ENCODE data around the gene B4GALT5.
"Not testable (repeated sequence)": the region's sequence is repeated elsewhere in the genome, so short reads cannot be mapped to it uniquely, and the experiment has no call there.

The B4GALT5 gene, protein sequence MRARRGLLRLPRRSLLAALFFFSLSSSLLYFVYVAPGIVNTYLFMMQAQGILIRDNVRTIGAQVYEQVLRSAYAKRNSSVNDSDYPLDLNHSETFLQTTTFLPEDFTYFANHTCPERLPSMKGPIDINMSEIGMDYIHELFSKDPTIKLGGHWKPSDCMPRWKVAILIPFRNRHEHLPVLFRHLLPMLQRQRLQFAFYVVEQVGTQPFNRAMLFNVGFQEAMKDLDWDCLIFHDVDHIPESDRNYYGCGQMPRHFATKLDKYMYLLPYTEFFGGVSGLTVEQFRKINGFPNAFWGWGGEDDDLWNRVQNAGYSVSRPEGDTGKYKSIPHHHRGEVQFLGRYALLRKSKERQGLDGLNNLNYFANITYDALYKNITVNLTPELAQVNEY

DNA sequence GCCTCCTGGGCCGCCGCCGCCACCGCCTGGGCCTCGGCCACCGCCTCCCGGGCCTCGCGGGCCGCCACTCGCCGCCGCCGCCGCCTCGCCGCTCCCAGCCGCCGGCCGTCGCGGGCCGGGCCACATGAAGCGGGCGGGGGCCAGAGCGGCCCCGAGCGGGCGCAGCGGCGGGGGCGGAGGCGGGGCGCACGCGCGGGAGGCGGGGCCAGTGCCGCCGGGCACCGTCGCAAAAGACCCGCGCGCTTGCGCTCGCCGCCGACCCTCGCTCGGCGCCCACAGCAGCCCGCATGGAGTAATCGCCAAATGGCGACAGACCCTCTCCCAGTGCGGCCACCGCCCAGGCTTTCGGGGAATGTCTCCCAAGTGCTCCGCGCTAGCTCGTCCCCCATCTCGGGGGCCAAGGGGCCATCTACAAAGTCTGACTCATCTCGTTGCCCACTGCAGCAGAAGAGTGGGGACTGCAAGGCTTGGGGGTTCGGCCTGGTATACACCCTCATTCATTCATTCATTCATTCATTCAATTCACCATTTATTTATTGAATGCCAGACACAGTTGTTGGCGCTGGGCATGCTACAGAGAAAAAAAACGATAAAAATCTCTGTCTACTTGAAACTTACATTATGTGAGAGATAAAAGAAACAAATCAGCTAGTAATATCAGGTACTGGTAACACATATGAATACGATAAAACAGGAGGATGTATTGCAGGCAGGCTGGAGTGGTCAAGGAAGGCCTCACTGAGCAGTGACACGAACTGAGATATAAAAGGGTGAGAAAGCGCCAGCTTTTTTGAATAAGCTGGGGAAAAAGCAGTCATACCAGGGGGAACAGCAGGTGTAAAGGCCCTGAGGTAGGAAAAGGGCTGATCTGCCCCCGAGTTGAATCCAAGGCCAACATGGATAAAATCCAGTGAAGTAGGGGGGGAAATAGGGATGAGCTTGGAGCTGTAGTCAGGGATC lies at the start of gene B4GALT5:
TSS of gene B4GALT5 (minus strand) at position 126 of the 960 bp plus-strand sequence. CDS start 188 bp downstream, outside the sequence.
- H3K4me3 Mint-ChIP-seq: peak within 1 kb of the TSS; percentile 89
- no peaks in the 10 kb centered on the region for H3K9me3 Mint-ChIP-seq
- H3K4me1 Mint-ChIP-seq (ENCODE audit: low read depth): peaks cover 34% of the 10 kb centered on the region
- H3K27ac Mint-ChIP-seq: peak within 1 kb of the TSS; percentile 86
- H3K36me3 Mint-ChIP-seq (ENCODE audit: low read depth): peaks cover 2% of the 10 kb centered on the region
- H3K27me3 Mint-ChIP-seq (ENCODE audit: low read depth): no peaks in the 10 kb centered on the region
- DNase-seq (ENCODE audit: low spot score): peak; percentile 77

DNA sequence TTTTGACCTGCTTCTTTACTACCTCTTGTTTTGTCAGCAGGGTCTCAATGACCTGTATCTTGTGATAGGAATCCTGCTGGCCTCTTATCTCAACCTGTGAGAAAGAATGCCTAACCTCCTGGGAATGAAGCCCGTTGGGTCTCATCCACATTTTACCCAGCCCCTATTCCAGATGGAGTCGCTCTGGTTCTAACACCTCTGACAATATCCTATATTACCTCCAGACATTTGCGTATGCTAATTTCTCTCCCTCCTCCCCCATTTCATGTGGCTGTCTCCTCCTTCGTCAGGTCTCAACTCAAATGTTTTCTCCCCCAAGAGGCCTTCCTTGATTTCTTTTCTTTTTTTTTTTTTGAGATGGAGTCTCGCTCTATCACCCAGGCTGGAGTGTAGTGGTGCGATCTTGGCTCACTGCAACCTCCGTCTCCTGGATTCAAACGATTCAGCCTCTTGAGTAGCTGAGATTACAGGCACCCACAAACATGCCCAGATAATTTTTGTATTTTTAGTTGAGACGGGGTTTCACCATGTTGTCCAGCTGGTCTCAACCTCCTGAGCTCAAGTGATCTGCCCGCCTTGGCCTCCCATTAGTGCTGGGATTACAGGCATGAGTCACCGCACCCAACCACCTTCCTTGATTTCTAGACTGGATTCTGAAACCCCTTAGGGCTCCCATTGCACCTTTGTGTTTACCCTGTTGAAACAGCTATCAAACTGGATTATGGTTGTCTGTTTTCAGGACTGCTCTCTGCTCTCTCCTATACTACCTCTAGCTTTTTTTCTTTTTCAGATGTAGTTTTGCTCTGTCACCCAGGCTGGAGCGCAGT lies 49.5 kb upstream of the B4GALT5 start:
- H3K36me3 Mint-ChIP-seq (ENCODE audit: low read depth): peaks cover 3% of the 10 kb centered on the region
- H3K27me3 Mint-ChIP-seq (ENCODE audit: low read depth): peaks cover 52% of the 10 kb centered on the region
- no peaks in the 10 kb centered on the region for H3K9me3 Mint-ChIP-seq
- DNase-seq (ENCODE audit: low spot score): no peak
- no peak overlapping the region for H3K27ac Mint-ChIP-seq
- H3K4me3 Mint-ChIP-seq: no peak overlapping the region
- peaks cover 17% of the 10 kb centered on the region for H3K4me1 Mint-ChIP-seq (ENCODE audit: low read depth)

DNA sequence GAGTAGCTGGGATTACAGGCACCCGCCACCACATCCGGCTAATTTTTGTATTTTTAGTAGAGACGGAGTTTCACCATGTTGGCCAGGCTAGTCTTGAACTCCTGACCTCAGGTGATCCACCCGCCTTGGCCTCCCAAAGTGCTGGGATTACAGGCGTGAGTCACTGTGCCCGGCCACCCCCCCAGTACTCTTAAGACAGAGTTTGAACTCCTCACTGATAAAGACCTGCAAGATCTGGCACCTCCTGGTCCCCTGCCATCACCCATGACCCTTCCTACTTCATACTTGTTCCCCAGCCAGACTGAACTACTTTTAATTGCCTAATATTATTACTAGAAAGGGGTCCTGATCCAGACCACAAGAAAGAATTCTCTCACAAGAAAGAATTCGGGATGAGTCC lies 48.2 kb upstream of the B4GALT5 start:
- H3K36me3 Mint-ChIP-seq (ENCODE audit: low read depth); DNase-seq (ENCODE audit: low spot score); H3K27ac Mint-ChIP-seq; H3K9me3 Mint-ChIP-seq; H3K4me3 Mint-ChIP-seq; H3K4me1 Mint-ChIP-seq (ENCODE audit: low read depth): not testable (repeated sequence)
- peaks cover 56% of the 10 kb centered on the region for H3K27me3 Mint-ChIP-seq (ENCODE audit: low read depth)

DNA sequence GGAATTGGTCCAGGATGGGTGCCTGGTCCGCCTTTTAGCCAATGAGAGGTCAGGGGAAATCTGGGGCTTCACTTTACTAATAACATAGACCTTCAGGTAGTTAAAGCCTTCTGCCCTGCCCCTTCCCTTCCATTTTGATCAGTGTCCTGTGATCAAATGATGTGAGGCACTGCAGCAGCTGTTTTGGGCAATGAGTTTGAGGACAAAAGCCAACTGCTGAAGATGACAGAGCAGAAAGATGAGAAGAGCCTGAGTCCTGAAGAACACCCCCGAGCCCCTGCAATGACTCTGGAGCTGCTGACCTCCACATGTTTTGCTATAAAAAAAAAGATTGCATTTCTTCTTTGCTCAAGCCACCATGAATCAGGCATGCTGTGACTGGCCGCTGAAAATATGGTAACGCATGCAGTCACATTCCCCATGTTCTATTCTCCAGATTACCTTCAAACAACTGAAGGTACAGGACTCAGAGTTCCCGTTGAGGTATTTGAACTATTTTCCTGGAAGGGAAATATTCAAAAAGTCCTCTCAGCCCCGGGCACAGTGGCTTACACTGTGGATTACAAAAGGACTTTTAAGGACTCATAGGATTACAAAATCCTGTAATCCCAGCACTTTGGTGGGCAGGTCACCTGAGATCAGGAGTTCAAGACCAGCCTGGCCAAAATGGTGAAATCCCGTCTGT lies 45.7 kb upstream of the B4GALT5 start:
- no peaks in the 10 kb centered on the region for H3K9me3 Mint-ChIP-seq
- H3K36me3 Mint-ChIP-seq (ENCODE audit: low read depth): no peaks in the 10 kb centered on the region
- peaks cover 66% of the 10 kb centered on the region for H3K27me3 Mint-ChIP-seq (ENCODE audit: low read depth)
- H3K27ac Mint-ChIP-seq: no peak overlapping the region
- no peaks in the 10 kb centered on the region for H3K4me1 Mint-ChIP-seq (ENCODE audit: low read depth)
- no peak overlapping the region for H3K4me3 Mint-ChIP-seq
- no peak for DNase-seq (ENCODE audit: low spot score)

DNA sequence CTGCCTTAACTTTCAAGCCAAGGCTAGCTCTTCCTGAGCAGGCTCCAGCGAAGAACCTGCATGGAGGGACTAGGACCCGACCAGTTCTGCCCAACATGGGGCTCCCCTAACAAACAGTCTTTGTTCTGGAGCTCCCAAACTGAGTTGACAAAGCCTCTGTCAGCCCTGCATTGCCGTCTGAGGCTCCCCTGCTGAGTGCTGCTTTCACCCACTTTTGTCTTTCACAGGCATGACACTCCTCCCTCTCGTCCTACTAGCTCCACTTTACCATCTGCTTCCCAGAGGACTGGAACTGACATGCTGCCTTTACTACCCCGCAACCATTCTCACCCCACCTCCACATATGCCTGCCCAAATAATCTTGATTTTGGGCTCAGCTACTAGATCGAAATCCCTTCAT lies 45.1 kb upstream of the B4GALT5 start:
- Mint-ChIP-seq H3K9me3 (no peaks in the 10 kb centered on the region), H3K4me3 (no peak overlapping the region), H3K4me1 (ENCODE audit: low read depth) (no peaks in the 10 kb centered on the region), H3K36me3 (ENCODE audit: low read depth) (no peaks in the 10 kb centered on the region), H3K27ac (no peak overlapping the region), H3K27me3 (ENCODE audit: low read depth) (peaks cover 68% of the 10 kb centered on the region)
- DNase-seq (ENCODE audit: low spot score): no peak

DNA sequence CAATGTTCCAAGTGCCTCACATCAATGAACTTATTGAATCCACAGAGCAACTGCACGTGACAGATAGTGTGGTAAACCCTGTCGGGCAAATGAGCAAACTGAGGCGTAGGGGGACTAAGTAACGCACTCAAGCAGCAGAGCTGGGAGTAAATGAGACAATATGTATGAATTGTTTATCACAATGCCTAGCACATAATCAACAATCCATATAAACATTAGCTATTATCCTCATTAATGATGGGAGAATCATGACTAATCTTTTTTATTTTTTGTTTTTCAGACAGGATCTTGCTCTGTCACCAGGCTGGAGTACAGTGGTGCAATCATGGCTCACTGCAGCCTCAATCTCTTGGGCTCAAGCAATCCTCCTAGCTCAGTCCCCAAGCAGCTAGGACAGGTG lies 43.9 kb upstream of the B4GALT5 start:
- H3K27ac Mint-ChIP-seq: no peak overlapping the region
- peaks cover 68% of the 10 kb centered on the region for H3K27me3 Mint-ChIP-seq (ENCODE audit: low read depth)
- DNase-seq (ENCODE audit: low spot score): no peak
- no peaks in the 10 kb centered on the region for H3K4me1 Mint-ChIP-seq (ENCODE audit: low read depth)
- H3K9me3 Mint-ChIP-seq: no peaks in the 10 kb centered on the region
- no peak overlapping the region for H3K4me3 Mint-ChIP-seq
- H3K36me3 Mint-ChIP-seq (ENCODE audit: low read depth): no peaks in the 10 kb centered on the region

DNA sequence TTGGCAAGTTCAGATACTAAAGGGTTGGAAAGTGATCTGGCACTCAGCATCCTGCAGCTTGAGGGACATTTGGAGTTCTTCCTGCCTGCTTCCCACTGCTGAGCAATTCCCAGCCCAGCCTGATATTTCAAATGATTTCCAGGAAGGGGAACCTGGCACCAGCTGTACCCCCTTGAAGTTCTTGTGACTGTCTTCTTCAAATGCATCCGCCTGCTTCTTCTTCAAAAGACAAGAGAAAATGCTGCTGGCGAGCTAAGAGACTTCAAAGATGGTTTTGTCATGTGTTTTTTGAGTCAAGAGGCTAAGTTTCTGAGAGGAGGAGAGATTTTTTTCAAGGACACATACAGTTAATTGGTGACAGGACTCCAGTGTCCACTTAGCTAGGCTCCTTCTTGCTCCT lies 42.6 kb upstream of the B4GALT5 start:
- no peak for DNase-seq (ENCODE audit: low spot score)
- Mint-ChIP-seq H3K27ac (no peak overlapping the region), H3K36me3 (ENCODE audit: low read depth) (no peaks in the 10 kb centered on the region), H3K27me3 (ENCODE audit: low read depth) (peaks cover 64% of the 10 kb centered on the region), H3K4me3 (no peak overlapping the region), H3K9me3 (no peaks in the 10 kb centered on the region), H3K4me1 (ENCODE audit: low read depth) (peaks cover 4% of the 10 kb centered on the region)

DNA sequence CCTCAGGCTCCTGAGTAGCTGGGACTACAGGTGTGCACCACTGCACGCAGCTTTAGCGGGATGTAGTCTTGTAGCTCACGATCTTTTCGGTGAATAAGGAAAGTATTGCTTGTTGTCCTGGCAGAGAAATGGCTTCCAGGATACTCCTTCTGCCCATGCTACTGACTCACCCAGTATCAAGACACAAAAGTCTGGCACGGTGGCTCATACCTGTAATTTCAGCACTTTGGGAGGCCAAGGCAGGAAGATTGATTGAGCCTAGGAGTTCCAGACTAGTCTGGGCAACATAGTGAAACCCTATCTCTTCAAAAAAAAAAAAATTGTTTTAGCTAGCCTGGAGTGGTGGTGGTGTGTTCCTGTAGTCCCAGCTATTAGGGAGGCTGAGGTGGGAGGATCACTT lies 40.9 kb upstream of the B4GALT5 start:
- no peak for DNase-seq (ENCODE audit: low spot score)
- no peak overlapping the region for H3K4me3 Mint-ChIP-seq
- H3K4me1 Mint-ChIP-seq (ENCODE audit: low read depth): peaks cover 10% of the 10 kb centered on the region
- no peak overlapping the region for H3K27ac Mint-ChIP-seq
- peaks cover 54% of the 10 kb centered on the region for H3K27me3 Mint-ChIP-seq (ENCODE audit: low read depth)
- H3K36me3 Mint-ChIP-seq (ENCODE audit: low read depth): no peaks in the 10 kb centered on the region
- H3K9me3 Mint-ChIP-seq: no peaks in the 10 kb centered on the region

DNA sequence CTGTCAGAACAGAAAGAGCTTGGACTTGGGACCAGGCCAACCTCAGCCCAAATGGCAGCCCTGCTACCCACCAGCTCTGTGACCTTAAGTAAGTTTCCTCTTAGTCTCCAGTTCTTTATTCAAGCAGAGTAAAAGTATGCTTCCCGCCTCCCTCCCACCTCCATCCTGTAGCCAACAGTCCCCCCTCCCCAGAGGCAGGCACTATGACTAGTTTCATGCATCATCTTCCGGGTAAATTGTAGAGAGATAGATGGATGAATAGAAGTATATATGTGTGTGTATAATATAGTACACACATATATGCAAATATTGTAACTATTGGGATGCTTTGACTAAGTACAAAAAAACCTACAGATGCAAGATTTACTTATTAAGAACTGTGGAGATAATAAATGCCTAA lies 39.5 kb upstream of the B4GALT5 start:
- Mint-ChIP-seq H3K4me1 (ENCODE audit: low read depth) (peaks cover 10% of the 10 kb centered on the region), H3K9me3 (no peaks in the 10 kb centered on the region), H3K27ac (no peak overlapping the region), H3K27me3 (ENCODE audit: low read depth) (peaks cover 45% of the 10 kb centered on the region), H3K4me3 (no peak overlapping the region), H3K36me3 (ENCODE audit: low read depth) (no peaks in the 10 kb centered on the region)
- DNase-seq (ENCODE audit: low spot score): no peak

DNA sequence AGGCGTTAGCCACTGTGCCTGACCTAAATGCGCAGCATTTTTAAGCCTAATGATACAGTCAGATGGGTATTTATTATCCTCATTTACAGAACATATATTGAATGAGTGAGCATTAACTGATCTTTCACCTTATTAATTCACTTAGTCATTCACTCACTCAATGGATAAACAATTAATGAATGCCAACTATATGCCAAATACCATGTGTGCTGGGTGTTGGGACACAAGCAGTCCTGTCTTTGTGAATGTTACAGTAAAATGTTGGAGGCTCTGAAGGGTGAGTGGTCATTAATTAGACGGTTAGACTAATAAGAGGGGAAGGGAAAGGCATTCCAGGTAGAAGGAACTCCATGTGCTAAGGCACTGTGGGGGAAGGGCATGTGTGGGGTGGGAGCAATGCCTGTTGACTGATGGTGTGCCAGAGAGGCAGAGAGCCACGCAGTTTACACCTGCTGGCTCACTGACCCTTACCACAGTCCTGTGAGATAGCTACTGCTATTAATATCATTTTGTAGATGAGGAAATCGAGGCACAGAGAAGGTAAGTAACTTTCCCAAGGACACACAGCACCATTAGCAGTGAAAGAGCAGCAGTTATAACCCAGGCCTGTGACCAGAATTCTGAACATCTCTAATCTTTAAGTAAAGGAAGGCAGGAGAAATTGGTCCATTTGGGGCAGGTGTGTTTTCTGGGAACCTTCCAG lies 38.7 kb upstream of the B4GALT5 start:
- Mint-ChIP-seq H3K4me1 (ENCODE audit: low read depth) (peaks cover 10% of the 10 kb centered on the region), H3K9me3 (no peaks in the 10 kb centered on the region), H3K4me3 (no peak overlapping the region)

DNA sequence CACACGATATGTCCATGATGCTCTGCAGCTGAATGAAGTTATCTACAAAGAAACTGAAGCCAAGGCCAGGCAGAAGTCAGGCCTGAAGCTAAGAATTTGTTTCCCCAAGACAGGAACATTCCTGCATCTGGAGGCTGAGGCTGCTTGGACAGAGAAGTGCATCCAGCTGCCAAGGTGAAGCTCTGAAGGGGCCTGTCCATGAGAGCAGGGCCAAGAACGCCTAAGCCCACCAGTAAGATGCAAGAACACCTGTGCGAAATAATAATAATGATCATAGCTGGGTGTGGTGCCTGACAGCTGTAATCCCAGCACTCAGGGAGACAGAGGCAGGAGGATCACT lies 37.7 kb upstream of the B4GALT5 start:
- Mint-ChIP-seq H3K27me3 (ENCODE audit: low read depth) (peaks cover 30% of the 10 kb centered on the region), H3K36me3 (ENCODE audit: low read depth) (no peaks in the 10 kb centered on the region), H3K4me3 (no peak overlapping the region), H3K9me3 (no peaks in the 10 kb centered on the region), H3K4me1 (ENCODE audit: low read depth) (peaks cover 10% of the 10 kb centered on the region), H3K27ac (no peak overlapping the region)
- no peak for DNase-seq (ENCODE audit: low spot score)

More for the DNA sequence above, 38.7 kb upstream of the B4GALT5 start:
- H3K27ac Mint-ChIP-seq: no peak overlapping the region
- H3K36me3 Mint-ChIP-seq (ENCODE audit: low read depth): no peaks in the 10 kb centered on the region
- DNase-seq (ENCODE audit: low spot score): no peak
- peaks cover 40% of the 10 kb centered on the region for H3K27me3 Mint-ChIP-seq (ENCODE audit: low read depth)

DNA sequence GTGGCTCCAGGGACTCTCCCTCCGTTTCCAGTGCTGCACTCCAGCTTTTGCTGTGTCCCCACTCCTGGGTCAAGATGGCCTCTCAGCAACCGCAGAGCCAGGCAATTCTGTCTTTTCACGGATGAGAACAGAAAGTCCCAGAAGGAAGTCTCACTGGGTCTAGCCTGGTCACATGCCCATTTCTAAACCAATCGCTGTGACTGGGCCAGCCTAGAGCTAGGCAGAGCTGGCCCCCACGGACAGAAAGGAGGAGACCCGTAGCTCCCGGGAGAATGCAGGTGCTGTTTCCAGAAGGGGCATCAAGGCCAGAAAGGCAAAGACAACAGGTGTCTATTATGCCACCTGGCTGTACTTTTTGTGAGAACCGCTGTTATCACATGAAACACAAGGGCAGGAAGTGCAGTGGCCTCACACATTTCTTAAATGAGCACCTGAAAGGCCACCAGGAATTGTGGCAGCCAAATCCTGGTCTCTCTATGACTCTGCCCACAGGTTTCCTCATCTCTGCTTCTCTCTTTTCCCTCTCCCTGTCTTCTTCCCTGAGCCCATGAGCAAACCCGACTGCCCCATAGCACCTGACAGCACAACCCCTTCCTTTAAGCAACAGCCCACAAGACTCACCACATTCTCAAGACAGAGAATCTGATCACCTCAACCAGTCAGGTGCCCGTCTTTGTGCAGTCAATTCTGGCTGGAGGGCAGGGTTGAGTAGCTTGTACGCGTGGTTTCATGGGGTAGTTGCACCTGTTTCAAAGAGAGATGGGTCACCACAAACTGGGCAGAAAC lies 37.1 kb upstream of the B4GALT5 start:
- Mint-ChIP-seq H3K27me3 (ENCODE audit: low read depth) (peaks cover 25% of the 10 kb centered on the region), H3K27ac (peak overlapping the region; percentile 42), H3K9me3 (no peaks in the 10 kb centered on the region), H3K4me3 (no peak overlapping the region), H3K4me1 (ENCODE audit: low read depth) (peaks cover 10% of the 10 kb centered on the region), H3K36me3 (ENCODE audit: low read depth) (no peaks in the 10 kb centered on the region)
- DNase-seq (ENCODE audit: low spot score): no peak

Measured in T-helper 2 cell treated with Interferon-gamma antibody and Interleukin-4, amounts not matched to agents 5 μg/mL and 100 μg/mL, for 36 hours (primary cell).